G401 (cell line): ENCODE data around the gene NBPF1. TPM values are rescaled to one million over a fixed set of nuclear protein-coding genes. Genes with fewer than 3 reads are reported as not detected.
"Not testable (repeated sequence)": the region's sequence is repeated elsewhere in the genome, so short reads cannot be mapped to it uniquely, and the experiment has no call there.

Experiments
- DNase-seq: peaks from one replicate; pipeline ENCODE4 v3.0.0-alpha.2; 2015; ENCODE audit warnings: low spot score
- in situ Hi-C: cut with HindIII; loops from 2 replicates; pipeline ENCODE4 v1.10.0; 2016; ENCODE audit warnings: low sequenced_read_pairs, mixed read lengths
- total RNA-seq: library from RNA; depleted of rRNA; stranded (reverse); fragments of >200 nt; shearing (Covaris generic); gene quantifications from 2 replicates; pipeline ENCODE4 v1.2.3, GENCODE V29; 2014

NBPF1 gene
- total RNA-seq, 1 experiment from 2014 or later: 27.6 TPM

DNA sequence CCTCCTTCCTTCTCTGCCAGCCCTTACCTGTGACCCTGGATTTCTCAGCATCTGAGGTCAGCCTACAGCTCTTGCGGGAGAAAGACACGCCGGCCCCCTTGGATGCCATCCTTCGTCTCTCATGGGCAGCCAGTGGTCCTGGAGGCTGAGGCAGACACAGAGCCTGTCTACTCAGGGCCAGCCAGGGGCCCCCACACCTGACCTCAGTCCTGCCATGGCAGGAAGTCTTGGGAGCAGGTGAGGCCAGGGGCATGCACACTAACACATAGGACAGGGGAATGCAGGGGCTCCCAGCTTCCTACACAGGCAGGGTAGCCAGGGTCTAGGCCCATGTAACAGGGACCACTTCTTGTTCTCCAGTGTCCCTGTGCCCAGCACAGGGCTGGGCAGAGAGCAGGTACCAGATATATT is 29.6 kb upstream of the NBPF1 start:
- in situ Hi-C loops, DNase-seq: not testable (repeated sequence)

DNA sequence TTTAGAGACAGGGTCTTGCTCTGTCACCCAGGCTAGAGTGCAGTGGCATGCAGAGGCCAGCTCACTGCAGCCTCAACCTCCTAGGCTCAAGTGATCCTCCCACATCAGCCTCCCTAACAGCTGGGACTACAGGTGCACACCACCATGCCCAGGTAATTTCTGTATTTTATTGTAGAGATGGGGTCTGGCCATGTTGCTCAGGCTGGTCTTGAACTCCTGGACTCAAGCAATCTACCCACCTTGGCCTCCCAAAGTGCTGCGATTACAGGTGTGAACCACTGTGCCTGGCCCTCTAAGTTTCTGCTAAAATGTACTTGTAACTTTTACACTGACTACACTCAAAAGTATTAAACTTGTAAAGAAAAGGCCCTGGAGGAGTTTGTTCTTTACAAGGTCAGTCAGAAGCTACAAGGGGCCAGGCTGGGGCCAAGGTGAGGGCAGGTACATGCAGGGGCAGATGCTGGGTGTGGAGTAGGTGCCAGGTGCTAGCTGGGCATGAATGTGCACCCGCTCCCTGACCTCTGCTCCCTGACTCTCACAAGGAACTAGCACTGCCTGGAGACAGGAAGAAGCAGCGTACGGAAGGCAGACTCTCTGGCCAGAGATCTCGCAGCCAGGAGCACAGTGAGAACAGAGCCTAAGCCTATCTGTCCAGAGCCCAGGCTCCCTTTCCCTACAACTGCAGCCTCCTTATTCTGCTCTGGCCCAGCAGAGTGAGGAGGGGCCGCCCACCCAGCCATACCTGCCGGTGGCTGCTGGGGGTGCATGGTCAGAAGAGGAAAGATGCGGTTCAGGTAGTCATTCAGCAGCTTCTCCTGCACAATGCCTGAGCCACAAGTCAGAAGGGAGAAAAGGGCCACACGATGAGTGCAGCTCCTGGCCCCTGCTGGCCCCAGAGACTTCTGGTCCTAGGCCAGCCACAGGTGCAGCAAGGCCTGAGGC is 28.9 kb upstream of the NBPF1 start:
- in situ Hi-C loops, DNase-seq: not testable (repeated sequence)

GRCh38 chr1:16641159-16641975 is 28.0 kb upstream of the NBPF1 start:
- DNase-seq, in situ Hi-C loops: not testable (repeated sequence)

- DNase-seq: peak; percentile 57
- in situ Hi-C loops: not testable (repeated sequence)
Observed at GRCh38 chr1:16639091-16640031, 26.0 kb upstream of the NBPF1 start.

- in situ Hi-C loops: not testable (repeated sequence)
Observed at GRCh38 chr1:16637941-16638778, 24.8 kb upstream of the NBPF1 start.

GRCh38 chr1:16636551-16637195 is 23.3 kb upstream of the NBPF1 start:
- DNase-seq, in situ Hi-C loops: not testable (repeated sequence)

More at GRCh38 chr1:16637941-16638778, 24.8 kb upstream of the NBPF1 start:
- DNase-seq: peak; percentile 100

GRCh38 chr1:16635959-16636358 is 22.6 kb upstream of the NBPF1 start:
- DNase-seq, in situ Hi-C loops: not testable (repeated sequence)

GRCh38 chr1:16633540-16634282 is 20.3 kb upstream of the NBPF1 start:
- in situ Hi-C loops, DNase-seq: not testable (repeated sequence)

DNA sequence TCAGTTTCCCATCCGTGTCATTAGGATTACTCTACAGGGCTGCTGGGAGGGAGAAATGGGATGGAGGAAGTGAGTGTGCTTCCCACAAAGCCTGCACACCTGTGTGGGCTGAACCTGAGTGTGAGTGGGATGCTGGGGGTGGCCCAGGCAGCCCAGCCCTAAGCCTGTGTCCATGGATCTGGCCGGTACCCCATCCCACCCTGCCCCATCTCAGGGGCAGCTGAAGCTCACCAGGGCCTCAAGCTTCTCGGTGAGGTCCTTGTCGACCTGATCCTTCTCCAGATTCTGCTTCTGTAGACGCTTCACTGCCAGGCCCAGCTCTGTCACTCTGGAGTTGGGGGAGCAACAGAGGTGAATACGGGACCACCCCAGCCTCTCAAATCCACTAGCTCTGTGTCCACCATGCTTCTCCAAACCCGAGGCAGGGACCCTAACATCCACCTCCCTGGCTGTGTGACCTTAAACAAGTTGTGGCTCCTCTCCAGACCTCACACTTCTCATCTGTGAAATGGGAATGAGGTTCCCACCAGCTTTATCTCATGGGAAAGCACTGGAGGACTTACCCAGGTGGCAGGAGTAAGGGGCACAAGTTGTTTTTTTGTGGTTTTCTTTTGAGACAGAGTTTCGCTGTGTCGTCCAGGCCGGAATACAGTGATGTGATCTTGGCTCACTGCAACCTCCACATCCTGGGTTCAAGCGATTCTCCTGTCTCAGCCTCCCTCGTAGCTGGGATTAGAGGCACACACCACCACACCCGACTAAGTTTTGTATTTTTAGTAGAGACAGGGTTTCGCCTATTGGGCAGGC is 18.9 kb upstream of the NBPF1 start:
- in situ Hi-C loops, DNase-seq: not testable (repeated sequence)

DNA sequence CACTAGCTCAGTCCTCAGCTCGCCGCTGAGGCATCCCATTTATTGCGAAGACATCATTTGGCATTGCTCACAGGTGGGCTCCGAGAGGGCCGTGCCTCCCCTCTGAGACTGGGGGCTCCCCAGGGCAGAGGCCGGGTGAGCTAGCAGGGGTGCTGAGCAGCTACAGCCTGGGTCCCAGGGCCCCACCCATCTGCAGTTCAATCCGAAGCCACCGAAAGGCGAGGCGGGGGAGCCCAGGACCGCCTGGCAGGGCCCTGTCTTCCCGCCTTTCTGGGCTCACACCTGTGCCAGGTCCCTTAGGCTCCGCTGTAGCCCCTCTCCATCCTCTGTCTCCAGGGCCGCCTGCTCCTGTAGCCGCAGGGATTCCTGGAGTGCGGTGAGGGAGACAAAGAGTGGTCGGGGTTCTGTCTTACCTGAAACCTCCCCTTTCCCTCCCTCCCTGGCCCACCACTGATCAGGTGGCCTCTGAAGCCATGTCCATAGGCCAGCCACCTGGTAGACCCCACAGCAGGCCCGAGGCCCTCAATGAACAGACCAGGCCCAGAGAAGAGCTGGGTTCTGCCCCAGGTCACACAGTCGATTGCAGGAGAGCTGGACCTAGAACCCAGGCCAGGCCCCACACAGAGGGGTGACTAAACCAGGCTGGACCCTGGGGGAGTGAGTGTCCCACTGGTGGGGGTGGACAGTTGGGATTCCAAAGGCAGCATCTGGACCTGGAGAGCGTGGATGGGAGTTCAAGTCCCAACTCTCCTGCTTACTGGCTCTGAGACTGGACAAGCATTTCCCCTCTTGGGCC is 18.1 kb upstream of the NBPF1 start:
- in situ Hi-C loops: no loop called here
- no peak for DNase-seq

- in situ Hi-C loops: no loop called here
- no peak for DNase-seq
Observed at GRCh38 chr1:16630661-16631247, 17.4 kb upstream of the NBPF1 start.

DNA sequence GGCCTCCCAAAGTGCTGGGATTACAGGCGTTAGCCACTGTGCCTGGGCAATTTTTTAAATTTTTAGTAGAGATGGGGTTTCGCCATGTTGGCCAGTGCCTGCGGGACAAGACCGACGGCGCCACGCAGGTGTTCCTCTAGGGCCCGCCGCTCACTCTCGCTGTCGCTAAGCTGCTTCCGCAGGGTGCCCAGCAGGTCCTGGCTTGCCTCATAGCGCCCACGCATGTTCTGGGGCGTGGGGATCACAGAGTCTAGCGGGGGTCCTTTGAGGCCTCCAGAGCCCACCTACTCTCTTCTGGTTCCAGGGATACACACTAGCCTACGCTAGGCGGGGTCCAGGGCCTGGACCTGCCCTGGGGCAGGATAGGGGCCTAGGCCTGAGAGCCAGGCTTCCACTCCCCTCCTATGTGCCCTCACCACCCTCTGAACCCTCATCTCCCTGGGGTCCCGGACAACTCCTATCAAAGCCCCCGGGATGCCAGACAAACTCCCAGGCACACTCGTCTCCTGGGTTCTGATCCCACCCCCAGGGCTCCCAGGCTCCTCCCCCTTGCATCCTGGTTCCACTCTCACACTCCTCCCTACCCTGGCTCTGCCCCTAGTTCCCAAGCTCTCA is 16.7 kb upstream of the NBPF1 start:
- in situ Hi-C loops, DNase-seq: not testable (repeated sequence)

GRCh38 chr1:16628361-16629111 is 15.2 kb upstream of the NBPF1 start:
- in situ Hi-C loops: no loop called here
- no peak for DNase-seq
